RPMI8226 (cell line): Measurements from ENCODE around the gene RNF121.

ENCODE experiments used
- DNase-seq: peaks from one replicate; pipeline ENCODE4 v3.0.0-alpha.2; 2015

RNF121 gene

DNA sequence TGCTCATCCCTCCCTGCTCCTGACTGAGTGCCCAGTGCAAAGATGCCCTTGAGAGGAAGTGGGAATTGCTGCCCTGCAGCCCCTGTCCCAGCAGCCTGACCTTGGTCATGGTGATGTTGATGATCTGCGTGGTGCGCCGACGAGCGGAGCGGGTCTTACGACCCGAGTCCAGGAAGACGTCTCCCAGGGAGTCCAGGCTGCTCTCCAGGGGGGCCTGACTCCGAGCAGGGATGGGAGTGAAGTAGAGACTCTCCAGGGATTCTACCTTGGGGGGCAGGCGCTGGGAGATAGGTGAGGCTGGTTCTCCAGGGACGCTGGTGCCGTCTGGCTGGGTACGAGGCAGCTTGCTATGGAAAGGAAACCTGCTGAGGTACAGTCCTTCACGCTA lies 78.2 kb downstream of the RNF121 start:
- no peak for DNase-seq

DNA sequence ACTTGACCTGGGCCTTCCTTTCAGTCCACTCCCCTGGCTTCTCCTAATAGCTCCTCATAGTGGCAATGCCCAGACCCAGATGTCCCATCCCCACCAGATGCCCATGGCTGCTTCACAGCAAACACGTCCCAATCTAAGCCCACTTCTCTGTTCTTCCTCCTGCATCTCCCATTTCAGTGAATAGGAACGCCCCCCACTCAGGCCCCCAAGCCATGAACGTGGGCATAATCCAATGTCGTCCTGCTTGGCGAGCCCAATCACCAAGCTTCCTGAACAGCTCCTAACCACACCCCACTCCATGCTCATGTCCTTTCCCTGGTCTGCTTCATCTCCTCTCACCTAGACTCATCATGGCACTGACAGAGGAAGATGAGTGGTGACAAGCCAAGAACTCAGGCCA lies 78.7 kb downstream of the RNF121 start:
- no peak for DNase-seq

DNA sequence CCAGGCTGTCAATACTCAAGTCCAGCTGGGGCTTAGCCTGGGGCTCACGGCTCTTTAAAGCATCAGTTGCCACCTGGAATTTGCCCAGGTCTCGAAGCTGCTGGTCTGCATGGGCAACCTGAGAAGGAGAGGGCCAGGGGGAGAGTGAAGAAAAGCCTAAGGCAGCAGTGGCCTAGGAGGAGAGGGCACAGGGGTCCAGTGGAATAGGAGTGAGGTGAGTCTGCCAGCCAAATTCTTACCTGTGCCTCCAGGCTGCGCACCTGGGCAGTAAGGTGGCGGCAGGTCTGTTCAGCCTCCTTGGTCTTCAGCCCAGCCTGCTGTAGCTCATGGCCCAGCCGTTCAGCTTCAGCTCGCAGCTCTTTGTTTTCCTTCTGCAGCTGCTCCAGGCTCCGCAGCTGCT lies 79.9 kb downstream of the RNF121 start:
- no peak for DNase-seq

DNA sequence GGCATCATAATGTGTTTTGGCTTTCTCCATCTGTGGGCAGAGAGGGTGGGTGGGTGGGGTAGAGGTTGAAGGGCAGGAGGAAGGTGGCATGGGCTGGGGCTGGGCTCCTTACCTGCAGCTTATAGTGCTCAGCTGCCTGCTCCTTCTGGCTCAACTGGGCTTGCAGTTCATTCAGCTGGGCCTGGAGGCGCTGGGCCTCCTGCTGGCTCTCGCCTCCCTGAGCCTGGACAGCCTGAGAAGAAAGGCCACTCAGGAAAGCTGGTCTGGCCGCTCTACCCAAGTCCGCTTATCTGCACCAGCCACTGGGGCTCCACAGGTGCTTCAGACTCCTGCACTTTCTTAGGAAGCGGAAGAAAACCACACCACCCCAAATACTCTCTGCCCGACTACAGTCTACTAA lies 80.3 kb downstream of the RNF121 start:
- DNase-seq = no peak

DNA sequence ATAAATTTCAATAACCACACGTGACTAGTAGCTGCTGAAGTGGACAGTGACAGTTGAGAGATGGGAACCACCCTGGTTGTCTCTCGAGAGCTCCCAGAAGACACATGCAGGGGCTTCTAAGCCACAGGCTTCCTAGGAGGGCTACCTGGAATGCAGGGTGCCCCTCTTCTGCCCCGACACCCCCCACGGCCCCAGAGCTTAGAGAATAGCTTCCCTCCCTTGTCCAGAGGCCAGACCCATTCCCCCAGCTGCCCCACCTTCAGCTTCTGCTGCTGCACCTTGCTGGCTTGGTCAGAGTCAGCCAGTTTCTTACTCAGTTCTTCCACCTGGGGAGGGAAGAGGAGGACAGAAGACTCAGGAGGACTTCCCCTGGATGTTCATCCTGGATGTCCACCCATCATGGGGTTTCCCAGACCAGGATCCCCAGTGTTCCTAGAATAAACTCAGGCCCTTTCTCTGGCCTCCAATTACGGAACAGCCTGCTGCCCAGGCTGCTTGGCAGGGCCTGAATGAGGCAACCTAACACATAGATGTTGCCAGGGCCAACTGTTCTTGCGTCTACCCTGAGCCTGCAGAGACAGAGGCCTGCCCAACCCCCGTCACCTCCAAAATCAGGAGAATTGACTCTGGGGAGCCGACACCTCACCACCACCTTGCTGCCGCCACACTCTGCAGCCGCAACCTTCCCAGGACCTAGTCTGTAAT lies 81.8 kb downstream of the RNF121 start:
- no peak for DNase-seq

DNA sequence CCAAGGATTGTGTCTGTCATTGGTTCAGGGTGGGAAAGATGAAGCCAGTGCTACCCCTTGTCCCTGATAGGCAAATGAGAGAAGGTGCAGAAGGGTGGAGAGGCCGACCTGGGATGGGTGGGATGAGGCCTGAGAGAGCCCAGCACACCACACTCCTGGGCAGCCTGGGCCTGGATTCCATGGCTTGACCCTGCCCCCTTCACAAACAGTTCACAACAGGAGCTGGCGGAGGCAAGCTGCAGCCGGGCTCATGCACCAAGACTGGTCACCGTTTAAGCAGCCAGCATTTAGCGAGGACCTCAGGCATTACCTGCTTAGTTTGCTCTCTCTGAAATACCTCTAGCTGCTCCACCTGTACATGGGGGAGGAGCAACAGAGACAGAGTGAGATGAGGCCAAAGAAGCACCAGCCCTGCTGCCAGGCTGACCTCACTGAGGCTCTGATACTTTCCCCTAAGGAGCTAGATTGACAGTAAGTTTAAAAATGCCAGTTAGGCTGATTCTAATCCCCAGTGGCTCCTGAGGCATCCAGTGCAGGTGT lies 83.3 kb downstream of the RNF121 start:
- no peak for DNase-seq

DNA sequence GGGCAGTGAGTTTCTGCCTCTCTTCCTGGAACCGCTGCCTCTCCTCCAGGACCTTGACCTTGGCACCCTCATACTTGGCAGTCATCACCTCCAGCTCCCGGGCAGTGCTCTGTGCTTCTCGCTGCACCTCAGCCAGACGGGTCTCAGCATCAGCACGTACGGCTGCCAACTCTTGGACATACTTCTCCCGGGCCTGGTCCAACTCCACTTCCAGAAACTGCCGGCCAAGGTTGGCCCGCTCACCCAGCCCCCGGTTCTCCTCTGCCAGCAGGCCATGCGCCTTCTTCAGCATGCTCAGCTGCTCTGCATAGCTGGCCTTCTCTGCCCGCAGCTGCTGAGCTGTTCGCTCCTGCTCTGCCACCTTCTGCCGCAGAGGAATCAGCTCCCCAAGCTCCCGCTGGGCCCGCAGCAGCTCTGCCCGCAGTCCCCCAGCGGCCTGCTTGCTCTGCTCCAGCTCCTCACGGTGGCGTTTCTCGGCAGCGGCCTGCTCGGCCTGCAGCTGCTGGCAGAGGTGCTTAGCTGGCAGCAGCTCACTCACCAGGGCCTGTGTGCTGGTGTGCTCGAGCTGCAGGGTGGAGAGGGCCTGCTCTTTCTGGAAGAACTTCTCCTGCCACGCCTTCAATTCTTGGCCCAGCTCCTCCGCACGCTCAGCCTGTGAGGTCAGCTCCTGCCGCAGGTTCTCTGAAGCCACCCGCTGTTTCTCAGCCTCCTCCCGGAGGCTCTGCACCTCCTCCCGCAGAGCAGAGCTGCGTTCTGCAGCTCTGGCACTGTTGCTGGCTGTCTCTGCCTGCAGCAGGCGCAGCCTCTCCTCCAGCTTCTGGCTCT lies 84.3 kb downstream of the RNF121 start:
- no peak for DNase-seq

DNA sequence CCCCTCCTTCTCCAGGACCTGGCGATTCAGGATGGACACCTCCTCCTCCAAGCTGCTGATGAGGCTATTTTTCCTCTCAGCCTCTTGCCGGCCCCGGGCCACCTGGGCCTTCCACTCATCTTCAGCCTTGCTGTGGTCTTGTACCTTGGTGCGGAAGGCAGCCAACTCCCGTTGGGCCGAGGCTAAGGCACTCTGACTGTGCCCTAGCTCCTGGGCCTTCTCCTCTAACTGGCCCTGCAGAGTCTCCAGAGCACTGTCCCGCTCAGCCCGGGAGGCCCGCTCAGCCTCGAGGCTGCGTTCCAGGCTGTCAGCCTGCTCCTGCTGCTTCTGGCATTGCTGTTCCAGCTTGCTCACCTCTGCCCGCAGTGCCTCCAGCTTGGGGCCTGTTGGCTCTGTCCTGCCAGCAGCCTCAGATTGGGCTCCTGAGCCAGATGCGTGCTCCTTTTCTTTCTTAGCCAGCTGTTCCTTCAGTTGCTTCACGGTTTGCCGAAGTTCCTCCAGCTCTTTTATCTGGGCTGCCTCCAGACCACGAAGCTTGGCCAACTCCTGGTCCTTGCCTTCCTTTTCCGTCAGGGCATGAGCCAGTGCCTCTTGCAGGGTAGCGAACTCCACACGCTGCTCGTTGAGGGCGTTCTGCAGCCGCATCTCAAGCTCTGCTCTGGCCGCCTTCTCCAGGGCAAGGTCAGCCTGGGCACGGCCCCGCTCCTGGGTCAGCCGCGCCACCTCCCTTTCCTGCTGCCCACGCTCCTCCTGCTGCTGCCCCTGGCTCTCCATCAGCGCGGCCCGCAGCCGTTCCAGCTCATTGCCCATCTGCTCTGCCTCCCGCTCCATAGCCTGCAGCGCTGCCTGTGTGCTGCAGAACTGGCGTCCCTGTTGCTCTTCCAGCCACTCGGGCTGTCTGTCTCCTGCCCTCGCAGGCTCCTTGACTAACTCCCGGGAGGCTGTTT lies 85.2 kb downstream of the RNF121 start:
- DNase-seq = no peak

DNA sequence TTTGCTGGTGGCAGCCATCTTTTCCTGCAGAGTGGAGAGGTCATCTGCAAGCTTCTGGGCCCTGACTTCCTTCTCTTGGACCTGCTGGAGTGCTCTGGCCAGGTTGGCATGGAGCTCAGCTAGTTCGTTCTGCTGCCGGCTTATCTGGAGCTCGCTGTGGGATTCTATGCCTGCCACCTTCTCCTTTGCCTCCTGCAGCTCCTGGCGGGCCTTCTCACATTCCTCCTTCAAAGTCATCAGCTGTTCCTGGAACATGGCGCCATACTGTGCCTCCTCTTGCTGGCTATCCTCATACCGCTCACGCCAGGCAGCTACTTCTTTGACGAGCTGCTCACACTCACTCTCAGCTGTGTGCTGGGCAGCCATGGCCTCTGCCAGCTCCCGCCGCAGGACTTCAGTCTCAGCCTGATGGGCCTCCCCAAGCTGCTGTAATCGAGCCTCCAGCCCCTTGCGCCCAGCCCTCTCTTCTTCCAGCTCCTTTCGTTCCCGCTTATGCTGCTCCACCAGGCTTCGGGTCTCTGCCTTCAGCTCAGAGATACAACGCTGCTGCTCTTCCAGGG lies 86.0 kb downstream of the RNF121 start:
- no peak for DNase-seq

DNA sequence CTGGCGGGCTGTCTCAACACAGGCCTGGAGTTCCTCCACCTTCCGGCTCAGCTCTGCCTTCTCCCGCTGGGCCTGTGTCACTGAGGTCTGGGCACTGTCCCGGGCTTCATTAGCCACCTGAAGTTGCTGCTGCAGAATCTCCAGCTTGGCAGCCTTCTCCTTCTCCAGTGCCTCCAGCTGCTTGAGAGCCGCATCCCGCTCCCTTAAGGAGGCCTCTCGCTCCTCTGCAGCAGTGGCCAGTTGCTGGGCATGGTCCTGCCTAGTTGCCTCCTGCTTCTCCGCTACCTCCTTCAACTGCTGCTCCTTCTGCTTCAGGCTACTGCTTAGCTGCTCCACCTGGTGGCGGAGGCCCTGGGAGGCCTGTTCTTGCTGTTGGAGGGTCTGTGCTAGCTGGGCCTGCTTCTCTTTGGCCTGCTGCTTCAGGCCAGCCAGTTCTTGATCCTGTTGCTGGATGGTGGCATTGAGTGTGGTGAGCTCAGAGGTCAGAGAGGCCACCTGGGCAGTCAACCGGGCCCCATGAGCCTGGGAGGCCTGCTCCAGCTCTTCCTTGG lies 86.7 kb downstream of the RNF121 start:
- no peak for DNase-seq

DNA sequence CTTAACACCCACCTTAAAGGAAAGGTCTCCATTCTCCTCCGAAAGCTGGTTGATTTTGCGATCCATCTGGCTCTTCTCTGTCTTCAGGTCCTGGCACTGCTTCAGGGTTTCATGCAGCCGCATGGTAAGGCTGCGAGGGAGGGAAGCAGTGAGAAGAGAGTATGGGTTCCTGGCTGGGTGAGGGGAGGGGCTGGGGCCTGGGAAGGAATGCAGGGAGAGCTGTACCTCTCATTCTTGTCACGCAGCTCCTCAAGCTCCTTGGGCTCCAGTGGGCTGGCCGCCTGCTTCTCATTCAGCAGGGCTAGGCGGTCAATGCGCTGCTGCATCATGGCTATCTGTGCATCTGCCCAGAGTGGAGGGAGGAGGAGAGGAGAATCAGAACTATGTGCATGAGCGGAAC lies 89.3 kb downstream of the RNF121 start:
- DNase-seq = no peak

DNA sequence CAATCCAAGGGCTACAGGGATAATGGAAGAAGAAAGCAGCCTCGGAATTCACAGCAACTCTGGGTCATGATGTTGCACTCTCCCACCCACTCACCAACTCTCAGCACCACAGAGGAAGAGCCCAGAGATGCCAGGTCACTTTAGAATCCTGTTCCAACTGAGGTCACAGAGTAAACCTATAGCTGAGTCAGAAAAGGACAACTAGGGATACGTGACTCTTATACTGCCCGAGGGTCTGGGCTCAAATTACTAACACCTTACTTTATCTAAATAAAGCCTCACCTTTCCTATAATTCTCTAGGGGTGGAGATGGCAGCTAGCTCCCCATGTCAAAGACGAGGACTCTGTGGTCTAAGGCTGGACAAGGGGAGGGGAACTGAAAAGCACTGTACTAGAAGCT lies 94.5 kb downstream of the RNF121 start:
- no peak for DNase-seq

DNA sequence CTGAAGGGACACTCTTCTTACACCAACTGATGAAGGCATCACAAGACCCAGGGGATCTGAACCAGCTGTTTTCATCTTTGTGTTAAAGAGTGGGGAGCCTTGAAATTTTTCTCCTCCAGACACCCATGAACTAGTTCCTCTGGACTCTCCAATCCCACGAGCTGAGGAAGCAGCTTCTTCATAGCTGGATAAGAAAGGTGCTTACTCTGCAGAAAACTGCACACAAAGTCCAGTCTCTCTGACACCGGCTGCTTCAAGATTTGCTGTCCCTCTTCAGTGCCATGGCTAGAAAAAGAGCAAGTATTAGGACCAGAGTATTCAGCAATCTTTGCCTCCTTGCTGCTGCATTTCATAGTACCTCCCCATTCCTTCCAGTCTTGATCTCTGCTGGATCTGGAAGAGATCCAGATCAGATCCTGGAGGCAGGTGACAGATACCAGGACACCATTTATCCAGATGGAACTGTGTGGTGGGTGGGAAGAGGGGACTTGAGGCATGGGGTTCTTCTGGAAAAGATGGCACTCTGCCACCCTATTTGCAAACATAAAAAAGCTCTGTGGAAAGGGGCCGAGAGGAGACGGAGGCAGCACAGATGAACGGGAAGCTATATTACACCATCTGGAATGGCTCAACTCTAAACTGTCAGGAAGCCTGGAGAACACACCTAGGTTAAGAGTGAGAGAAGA lies 95.4 kb downstream of the RNF121 start:
- no peak for DNase-seq

DNA sequence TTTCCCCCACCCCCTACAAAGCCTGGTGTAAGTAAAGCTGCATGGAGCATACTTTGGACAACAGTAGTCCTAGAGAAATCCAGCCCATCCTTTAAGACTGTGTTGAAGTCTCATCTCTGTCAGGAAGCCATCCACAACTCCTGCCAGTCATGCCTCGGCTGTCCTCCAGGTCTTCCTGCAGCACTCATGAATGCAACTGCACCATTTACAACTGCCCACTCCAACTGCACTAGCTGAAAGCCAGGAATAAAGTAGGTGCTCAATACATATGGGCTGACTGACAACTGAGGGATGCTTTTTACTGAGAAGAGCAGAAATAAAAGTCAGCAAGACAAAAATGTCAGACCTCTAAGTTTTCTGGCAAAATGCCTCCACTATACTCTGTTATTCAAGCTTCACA lies 97.2 kb downstream of the RNF121 start:
- DNase-seq = no peak

DNA sequence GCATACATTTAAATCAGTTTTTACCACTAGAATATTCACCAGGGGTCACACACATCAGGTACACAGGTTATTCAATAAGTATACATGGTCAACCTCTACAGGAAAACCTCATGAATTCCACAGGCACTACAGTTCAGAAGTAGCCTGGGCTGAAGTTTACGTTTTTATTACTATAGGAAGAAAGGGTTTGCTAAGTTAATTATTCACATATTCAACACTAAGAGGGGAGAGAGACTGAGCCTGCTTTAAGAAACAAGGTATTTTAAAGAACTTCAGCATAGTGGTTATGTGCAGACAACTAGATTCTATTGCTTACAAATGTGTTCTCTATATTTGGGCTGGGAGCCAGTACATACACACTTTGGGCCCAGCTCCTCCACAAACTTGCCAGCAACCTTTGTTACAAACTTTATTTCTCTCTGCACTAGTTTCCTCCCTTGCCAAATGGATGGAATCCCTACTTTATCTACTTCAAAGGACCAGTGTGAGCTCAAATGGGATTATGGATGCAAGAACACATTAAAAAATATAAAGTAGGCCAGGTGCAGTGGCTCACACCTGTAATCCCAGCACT lies 101.7 kb downstream of the RNF121 start:
- no peak for DNase-seq

DNA sequence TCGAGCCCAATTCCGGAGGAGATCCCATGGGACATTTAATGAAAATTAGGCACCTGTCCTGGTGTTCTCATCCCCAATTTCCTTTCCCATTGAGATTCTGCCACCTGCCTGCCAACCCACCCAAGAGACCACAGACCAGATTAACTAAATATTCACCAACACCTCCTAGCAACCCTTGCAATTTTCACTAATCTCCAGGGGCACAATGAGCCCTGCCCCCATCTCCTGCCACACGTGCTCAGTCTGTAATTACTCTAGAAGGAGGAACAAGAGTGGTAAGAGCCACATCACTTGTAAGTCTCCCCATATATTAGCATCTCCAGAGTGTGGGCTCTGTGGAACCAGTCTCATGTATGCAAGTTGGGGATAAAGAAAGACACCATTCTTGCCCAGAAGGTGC lies 107.8 kb downstream of the RNF121 start:
- no peak for DNase-seq

DNA sequence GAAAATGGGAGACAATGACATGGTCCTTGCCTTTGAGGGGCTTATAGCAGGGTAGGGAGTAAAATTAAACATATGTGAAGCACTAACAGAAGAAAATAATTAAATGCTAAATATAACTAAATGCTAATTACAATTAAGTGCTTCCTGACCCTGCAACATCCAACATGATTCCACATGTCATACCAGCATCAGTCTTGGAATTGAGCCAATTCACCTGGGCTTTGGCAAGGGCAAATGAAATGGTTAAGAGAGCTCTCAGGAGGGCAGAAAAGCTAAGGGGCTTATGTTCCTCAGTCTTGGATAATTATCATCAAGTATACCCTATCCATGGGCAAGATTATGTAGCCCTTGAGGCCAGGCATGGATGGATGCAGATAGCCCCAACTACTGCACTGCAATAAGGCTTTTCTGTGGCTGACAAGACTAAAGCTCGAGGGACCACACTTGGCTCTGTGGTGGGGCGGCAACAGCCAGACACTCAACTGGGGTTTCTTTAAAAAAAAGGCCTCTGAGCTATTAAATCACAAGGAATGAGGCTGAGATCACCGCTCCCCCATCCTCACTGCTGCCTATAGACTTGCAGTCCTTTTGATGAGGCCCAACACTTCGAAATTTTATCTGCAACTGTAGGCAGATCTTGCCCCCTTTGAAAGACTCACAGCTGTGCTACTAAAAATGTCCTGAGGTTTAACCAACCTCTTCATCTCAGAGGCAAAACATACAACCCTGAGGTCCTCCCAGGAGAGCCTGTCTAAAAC lies 108.9 kb downstream of the RNF121 start:
- DNase-seq = no peak

DNA sequence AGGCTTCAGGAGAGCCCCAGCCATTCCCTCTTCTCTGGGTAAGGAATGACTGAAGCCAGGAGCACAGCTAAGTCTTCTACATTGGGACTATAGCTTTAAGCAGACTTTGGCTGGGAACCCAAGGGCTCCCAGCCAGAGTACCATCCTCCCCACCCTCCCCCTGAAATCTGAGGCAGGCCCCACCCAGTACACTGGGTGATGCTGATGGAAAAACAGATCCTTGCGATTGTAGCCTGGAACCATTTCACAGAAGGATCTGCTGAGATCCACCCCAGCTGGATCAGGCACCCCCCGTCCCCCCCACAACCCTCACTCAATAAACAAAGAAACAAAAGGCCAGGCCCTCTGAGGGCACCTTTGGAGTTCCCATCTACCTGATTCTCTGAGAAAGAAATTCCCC lies 109.6 kb downstream of the RNF121 start:
- DNase-seq = no peak

DNA sequence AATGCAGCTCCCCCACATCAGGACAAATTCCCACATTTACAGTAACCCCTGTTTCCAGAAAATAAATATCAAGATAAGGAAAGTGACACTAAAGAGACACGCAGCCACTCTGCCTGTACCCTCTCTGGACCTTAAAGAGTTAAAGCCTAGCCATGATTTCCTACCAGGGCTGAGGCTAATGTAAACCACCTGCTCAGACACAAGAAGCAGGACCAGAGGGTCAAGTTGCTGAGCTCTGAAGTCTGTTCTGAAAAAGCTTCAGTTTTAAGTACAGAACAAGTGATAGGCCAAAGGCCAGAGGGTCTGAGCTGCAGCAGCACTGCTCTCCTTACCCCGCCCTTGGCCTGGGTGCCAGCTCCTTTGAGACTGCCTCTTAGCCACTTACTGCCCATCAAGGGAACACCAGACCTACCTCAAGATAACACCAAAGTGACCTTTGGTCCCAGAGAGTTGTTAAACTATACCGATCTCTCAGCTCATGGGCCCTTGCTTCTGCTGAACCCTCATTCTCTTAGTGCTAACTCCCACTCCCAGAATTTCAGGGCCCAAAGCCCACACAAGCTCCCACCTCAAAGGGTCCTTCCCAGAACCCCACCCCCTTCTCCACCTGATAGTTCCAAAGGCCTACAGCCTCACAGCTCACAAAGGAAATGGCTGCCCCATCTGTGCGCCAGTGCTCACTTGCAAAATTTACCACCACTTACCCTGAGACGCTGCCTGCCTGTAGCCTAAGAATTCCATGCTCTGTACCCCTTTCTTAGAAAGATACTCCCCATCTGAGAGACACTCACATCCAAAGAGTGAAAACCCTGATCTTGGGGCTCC lies 110.4 kb downstream of the RNF121 start:
- no peak for DNase-seq

DNA sequence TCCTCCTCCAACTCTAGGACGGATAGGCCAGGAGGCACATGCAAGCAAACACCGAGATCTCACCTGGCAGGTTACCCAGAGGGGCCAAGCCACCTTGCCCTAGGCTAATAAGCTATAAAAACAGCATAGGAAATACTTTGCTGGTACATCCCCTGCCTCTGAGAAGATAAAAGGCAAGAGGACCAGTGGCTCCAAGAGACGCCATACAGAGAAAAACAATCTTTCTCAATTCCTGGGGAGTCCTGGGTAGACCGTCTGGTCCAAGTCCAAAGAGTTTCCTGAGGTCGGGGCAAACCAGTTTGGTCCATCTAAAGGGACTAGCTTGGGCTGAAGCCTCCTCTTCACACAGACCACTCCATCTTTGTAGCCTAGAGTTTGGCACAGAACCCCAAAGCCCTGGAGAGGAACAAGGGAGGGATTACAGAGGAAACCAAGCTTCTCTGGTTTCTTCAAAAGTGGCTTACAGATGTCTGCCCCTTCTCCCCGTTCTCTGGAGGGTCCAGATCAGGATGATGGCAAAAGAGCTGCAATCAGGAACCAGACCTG lies 111.1 kb downstream of the RNF121 start:
- DNase-seq = no peak
